Measurements from ENCODE around the gene GDF2. TPM values are rescaled to one million over a fixed set of nuclear protein-coding genes. Genes with fewer than 3 reads are reported as not detected.

GDF2 gene
- polyA plus RNA-seq (2013, experiment 1 of 2; ENCODE audit: insufficient read length): not detected
- not detected for polyA plus RNA-seq (2013, experiment 2 of 2; ENCODE audit: insufficient read length)

DNA sequence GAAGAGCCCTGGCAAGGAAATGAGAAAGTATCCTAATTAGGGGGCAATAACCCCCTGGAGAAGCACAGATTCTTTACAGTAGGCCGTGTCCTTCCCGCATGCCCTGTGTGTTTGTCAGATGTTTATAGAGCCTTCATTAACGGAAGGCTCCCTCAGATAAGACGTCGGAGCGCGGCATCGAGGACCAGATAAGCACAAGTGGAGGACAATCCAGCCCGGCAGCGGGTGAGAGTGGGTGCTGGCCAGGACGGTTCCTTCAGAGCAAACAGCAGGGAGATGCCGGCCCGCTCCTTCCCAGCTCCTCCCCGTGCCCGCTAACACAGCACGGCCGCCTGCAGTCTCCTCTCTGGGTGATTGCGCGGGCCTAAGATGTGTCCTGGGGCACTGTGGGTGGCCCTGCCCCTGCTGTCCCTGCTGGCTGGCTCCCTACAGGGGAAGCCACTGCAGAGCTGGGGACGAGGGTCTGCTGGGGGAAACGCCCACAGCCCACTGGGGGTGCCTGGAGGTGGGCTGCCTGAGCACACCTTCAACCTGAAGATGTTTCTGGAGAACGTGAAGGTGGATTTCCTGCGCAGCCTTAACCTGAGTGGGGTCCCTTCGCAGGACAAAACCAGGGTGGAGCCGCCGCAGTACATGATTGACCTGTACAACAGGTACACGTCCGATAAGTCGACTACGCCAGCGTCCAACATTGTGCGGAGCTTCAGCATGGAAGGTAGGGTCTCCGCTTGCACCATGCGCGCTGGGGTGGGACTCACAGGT, at the start of gene GDF2:
GDF2 (plus strand) TSS at position 155 of the 762 bp plus-strand sequence; CDS start at position 370, 215 bp downstream.
- DNase-seq: no peak

DNA sequence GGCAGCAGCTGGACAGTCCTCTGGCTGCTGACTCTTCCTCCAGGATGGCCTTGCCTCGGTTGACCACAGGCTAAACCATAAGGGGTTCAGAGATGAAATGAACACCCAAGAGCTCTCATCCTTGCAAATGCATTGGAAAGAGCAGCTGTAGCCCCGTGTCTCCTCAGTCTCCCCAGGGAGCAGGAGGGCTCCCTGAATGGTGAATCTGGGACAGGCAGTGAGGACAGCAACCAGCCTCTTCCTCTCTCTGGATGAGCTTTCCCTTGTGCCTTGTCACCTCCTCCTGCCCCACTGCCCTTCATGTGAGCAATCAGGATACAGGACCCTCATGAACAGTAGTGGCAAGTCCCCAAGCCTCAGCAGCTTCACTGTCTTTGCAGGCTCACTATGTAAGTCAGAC, 46.2 kb upstream of the GDF2 start:
- DNase-seq: no peak

DNA sequence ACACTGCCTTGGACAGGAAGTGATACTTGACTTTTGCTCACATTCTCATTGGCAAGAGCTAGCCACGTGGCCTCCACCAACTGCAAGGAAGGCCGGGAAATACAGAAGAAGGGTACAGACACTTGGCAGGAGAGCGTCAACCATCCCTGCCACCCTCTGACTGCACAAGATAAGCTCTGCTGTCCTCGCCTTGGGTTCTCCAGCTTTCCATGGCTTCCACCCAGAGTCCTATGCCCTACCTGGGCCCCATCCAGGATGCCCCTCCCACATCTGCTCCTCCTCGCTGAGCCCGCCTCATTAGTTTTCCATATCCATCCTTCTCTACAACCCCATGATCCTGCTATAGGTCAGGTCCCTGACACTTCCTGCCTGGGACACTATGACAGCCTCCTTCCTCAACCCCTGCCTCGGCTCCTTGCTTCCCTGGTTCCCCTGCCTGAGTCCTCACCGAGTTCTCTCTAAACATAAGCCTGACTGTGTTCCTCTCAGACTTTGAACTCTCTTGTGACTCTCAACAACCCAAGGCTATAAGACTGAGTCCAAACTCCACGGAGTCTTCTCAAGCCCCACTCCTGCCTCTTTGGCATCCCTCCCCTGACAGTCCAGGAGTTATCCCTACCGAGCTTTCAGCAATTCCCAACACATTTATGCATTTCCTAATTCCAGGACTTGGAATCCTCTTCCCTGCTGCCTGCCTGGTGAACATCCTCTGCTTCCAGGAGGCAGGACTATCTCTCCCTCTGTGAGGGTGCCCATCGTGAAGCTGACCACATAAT, 45.5 kb upstream of the GDF2 start:
- DNase-seq: no peak

DNA sequence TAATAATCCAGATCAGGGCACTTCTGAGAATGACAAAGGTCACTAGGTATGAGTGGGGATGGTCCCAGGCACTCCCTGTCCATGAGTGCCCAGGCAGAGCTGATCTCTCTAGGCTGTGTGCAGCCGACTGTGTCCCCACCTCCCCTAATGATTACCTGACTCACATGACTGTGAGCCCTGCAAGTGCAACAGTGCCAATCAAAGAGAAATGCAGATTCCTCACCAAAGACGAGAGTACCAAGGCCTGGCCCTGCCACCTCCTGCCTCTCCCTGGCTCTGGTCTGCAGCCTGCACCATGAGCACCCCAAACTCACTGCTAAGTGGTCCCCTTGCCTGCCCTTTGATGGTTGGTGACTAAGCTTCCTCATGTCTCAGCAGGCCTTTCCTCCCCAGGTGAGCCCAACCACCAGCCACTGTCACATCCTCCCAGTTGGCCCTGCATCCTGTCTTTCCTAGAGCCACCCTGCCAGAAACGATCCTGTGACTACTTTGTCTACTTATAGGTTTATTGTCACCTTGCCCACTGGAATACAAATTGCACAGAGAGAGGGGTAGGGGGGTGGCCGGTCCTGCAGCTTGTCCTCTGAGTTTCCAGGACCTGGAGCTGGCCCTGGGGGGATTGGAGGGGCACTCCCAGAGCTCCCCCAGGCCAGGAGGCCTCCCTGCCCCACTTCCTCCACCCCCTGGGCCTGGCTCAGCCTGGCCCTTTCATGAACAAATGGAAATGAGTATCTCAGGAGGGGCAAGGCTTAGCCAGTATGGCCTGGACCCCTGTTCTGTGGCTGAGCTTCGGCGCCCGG, 44.7 kb upstream of the GDF2 start:
- no peak for DNase-seq

DNA sequence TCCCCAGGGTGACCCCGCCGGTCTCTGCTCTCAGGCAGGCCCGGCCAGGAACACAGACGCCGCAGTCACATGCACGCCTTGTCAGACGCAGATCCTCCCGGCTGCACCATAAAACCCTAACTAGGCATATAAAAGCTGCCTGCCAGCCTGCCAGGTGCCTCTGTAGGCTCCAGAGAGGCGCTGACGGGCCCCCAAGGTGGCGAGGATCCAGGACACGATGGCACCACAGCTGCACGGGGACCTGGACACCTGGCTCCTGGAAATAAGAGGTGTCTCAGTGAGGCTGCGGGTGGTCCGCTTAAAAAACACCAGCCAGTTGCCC, 44.1 kb upstream of the GDF2 start:
- no peak for DNase-seq

DNA sequence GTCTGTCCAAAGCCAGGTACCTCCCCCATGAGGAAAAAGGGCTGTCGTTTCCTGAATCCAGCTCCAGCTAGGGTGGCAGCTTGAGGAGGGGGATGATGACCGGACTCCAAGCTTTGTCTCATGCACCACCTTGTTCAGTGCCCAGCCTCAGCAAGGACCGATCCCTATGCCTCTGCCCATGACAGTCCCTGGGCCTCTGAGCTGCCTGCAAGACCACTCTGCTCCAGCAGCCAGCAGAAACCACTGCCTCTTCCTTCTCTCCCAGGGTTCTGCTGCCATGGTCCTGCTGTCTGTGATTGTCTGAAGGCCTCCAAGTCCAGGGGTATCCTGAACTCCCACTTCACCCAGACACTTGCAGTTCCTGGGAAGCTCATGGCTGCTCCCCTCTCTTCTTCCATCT, 43.5 kb upstream of the GDF2 start:
- DNase-seq: no peak

DNA sequence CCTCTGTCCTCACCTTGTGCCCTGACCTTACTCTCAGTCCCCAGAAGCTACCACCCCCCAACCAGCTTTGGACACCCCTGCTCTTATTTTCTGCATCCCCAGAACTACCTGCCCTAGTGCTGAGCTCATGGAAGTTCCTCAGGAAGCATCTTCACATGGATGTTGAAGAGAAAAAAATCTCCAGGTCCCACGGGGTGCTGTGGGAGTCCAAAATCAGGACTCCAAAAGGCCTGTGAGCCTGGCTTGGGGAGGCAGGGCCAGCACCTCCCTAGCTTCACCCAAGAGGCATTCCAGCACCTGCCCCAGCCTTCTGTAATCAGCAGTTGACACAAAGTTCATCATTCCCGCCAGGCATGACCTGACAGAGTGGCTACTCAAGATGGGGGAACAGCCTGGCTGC, 43.0 kb upstream of the GDF2 start:
- DNase-seq: no peak

DNA sequence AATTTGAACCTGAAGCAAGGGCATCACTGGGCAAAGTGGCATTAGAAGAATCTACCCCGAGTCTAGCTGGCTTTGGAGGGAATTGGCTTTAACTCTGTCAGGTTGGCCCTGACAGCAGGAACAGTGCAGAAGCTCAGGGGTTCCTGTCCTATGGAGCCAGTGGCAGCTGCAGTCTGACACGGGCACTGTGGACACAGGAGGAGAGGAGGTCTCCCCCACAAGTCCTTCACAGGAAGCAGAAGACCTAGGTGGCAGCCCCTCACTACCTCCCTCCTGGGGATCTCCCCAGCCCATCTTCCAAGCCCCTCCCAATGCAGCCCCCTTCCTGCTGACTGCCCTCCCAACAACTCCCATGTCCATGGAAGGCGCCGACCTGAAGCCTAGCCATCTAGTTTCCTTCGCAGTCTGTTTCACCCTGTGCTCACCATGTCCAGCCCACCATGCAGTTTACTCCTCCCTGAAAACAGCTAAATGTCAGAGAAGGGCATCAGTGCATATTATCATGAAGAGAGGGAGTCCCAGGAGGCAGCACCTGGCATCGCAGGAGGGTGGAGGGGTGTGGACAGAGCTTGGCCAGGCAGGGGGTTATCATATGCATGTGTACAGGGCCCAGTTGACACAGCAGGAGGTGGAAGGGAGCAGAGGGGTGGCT, 40.1 kb upstream of the GDF2 start:
- DNase-seq: no peak

DNA sequence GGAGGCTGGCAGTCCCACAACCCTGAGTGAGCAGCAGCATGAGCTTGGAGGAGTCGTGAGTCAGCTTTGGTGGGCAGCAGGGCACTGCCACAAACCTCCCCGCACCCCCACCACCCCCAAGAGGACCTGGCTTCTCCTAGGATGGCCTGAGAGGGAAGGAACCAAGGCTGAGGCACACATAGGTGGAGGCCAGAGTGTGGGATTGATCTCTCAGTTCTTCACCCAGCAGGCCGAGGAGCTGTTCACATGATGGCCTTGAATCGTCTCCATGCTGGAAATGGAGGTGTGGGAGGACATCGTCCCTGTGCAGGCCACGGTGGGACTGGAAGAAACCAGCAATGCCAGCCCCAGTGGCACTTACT, 39.6 kb upstream of the GDF2 start:
- no peak for DNase-seq

DNA sequence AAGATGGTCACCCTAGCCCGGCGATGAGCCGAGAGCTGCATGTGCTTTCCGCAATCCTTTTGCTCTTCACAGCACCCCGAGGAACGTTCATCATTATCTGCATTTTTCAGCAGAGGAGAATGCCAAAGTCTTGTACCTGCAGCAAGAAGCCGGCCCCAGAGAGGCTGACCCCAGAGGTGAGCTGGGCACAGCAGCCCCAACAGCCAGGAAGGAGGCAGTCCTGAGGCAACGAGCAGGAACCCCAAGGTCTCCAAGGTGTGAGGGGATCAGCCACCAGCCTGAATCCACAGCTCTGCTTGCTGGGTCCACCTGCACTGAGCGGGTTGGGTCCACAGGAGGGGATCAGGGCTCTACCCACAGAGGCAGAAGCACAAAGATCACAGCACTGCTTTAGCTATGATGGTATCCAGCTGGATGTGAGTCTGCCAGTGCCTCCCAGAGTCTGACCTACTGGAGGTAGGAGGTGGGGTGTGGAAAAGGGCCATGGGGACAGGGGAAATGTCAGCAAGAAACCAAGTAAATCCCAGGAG, 39.1 kb upstream of the GDF2 start:
- no peak for DNase-seq

DNA sequence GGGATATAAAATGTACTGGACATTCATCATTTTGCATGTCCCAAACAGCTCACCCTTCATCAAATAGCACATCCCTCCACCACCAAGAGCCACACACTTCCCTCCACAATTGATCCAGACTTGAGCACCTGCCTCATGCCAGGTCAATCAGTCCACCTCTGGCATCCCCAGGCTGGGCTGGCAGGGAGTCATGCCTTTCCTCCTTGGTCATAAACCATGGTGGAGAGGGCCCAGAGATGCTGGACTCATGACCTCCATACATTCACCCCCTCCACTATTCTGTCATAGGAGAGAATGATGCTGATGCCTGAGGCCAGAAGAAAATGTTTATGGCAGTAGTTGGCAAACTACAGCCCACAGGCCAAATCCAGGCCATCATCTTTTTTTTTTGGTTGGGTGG, 38.4 kb upstream of the GDF2 start:
- DNase-seq: no peak

DNA sequence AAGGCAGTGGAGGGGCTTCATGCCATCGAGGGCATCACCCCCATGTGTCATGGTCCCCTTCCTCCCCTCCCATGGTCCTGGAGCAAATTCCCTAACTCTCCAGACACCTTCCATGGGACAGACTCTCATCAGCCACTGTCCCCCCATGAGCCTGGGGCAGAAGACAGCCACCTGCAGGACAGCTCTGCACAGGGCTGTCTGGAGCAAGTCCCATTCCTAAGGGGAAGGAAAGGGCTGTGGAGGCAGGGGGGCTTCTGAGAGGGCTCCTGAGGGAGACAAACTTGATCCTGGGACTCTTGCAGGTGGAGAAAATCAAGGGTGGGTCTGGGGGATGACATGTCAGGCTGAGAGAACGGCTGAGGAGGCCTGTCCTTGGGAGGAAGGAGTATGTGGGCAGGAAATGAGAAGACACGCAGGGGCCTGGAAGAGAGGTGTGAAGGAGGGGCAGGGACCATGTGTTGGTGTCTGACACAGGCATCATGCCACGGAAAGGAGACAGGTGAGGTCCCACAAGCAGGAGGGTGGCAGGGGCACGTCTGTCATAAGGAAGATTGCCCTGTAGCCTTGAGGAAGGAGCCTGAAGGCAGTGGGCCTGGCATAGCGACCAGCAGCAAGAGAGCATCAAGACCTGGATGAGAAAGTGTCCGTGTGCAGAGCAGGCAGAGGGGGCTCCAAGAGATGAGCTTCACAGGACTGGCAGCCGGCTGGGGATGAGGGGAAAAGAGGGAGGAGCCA, 36.7 kb upstream of the GDF2 start:
- DNase-seq: no peak

DNA sequence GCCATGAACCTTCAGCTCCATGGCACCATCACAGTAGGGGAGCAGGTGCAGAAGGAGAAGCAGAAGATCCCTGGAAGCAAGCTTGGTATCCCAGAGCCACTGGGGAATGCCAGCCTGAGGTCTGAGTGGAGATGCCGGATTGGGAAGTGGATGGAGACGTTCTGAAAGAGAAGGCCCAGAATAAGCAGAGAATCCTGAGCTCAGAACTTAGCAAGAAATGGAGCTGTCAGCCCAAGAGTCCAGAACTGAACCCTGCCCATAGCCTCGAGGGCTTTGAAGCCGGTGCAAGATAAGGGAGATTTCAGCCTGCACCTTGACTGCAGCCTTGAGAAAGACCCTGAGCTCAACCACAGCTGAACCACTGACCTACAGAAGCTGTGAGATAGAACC, 36.1 kb upstream of the GDF2 start:
- DNase-seq: no peak

DNA sequence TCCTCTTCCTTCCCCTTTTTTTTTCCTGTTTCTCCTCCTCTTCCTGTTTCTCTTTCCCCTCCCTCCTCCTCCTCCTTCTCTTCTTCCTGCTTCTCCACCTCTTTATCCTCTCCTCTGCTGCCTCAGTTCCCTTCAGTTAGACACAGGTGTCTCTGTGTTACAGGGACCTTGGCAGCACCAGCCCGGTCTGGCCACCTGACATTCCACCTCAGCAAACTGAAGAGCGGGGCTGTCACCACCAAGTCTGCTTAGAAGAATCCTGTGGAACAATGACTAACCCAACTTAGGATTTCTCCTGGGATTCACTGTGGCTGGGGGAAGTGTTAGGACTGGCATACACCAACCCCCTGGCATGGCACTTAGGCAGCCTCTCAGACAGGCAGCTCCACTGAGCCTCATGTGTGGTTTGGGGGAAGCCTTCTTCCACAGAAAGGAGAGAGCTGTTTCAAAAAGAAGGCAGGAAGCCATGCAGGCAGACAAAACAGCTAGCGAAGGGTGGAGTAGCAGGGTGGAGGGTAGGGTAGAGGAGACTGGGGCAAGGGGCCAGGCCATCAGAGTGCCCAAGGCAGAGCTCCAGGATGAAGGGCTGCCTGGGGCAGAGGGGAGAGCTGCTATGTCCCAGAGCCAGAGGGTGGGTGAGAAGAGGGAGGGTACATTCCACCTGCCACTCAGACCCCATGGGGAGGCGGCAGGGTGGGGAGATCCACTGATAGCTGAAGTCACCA, 35.5 kb upstream of the GDF2 start:
- no peak for DNase-seq

DNA sequence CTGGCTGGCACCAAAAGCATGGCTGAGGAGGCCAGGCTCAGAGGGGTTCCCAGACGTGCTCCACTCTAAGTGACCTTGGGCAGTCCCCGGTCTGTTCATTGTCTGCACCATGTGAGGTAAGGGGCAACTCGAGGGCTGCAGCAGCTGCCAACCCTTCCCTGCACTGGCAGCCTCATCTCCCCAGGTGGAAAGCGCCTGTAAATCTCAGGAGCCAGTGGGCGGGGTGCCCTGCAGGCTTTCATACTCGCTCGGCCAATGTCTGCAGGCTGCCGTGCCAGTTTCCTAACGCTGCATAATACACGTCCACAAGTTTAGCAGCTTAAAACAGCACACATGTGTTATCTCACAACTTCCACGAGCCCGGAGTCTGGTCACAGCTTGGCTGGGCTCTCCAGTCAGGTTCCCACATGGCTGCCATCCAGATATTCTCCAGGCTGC, 34.9 kb upstream of the GDF2 start:
- DNase-seq: no peak

DNA sequence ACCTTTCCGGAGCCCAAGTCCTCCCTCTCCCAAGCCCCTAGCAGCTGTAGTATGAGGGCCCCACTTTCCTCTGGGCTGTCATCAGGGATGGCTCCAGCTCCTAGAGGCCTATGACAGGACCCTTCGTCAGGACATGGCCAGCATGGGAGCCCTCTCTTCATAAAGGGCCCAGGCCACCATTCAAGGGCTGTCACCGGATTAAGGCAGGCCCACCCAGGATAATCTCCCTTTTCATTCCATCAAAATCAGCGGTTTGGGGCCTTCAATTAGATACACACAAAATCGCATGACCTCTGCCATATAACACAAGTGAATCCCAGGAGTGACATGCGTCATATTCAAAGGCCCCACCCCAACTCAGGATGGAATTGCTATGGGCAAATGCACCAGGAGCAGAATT, 34.4 kb upstream of the GDF2 start:
- DNase-seq: no peak

DNA sequence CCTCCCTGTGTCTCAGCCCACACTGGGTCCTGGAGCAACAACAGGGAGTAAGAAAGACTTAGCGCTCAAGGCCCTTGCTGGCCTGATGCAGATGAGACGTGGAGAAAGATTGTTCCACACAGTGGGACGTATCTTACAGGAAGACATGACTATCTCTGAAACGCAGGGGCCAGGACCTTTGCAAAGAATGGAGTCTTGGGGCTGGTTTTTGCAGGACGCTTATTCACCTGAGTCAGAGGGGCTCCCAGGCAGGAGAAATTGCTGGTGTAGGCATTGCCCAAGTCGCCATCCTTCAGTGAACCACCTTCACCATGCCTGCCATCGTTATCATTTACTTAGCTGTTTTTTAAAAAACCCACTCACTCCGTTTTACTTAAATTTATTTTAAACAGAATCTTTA, 34.0 kb upstream of the GDF2 start:
- DNase-seq: no peak

DNA sequence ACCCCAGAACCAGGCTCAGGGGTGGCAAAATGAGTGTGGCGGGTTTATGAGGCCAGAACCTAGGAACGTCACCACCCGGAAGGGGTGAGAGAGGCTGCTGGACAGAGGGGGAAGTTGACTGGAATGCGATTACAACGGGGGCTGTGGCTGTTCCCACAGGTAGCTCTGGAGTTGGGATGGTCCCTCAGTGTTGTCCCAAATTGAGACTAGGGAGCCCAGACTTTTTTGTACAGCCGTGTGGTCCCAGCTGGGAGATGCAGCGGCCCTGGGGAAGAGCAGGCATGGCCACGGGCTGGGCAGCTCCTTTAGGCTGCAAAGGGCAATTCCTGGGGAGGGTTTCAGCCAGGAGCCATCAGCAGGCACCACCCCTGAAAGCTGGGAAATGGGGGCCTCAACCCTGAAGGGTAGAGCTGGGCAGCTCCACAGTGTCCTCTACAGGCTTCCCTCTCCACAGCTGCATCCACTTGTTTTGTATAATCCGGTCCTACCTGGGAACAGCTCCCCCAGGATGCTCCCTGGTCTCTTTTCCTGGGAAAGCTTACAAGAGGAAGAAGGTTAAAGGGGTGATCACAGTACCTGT, 33.2 kb upstream of the GDF2 start:
- no peak for DNase-seq

DNA sequence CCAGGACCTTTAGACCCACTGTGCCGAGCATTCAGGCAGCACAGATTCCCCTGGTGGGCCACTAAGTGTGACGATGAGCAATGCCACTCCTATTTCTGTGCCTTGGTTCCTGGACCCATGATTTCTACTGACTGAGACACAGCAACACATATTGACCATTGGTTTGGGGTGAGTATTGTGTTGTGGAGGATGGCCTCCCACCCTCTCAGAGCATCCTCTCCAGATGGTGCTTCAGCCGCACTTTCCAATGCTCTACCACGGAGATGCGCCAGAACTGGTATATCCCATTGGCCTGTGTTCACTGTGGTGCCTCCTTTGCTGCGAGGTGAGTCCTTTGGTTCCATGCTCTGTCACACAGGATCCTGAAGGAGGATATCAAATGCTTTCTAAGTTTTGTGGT, 32.3 kb upstream of the GDF2 start:
- DNase-seq: no peak

DNA sequence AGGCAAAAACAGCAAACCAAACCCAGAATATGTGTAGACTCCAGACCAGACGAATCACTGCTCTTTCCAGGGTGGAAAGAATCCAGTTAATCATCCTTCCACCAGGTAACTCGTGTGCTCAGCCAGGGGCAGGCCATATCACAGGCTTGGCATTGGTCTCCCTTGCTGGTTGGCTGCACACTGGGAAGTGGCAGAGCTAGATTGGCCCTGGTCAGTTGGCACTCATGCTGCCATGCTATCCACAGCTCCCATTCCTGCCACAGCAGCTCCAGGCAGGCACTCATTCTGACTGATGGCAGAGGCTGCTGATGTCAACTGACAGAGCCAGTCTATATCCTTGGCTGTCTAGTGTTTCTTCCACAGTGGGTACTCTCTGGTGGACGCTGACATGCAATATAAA, 31.9 kb upstream of the GDF2 start:
- DNase-seq: no peak

DNA sequence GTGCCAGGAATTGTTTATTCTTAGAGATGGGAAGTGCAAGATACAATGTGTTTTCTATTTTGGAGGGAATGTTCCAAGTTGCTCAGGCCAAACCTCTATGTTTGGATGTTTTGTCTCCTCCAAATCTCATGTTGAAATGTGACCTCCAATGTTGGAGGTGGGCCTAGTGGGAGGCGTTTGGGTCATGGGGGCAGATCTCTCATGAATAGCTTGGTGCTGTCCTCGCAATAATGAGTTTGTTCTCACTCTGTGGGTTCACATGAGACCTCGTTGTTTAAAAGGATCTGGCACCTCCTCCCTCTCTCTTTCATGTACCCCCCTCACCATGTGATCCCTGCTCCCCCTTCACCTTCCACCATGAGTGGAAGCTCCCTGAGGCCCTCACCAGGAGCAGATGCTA, 30.6 kb upstream of the GDF2 start:
- DNase-seq: no peak
